H1 (cell line): ENCODE measurements around the gene CLDN24.

Source experiments
- EP300 ChIP-seq, 2 experiments: IDR thresholded peaks; 1 replicate in 1 of 2; 2 replicates in 1 of 2; pipeline ENCODE4 v1.6.1; 2011 to 2012; ENCODE audit warnings: low read depth in 2 of 2, low read length in 2 of 2, mild to moderate bottlenecking in 2 of 2, borderline replicate concordance in 1 of 2, inconsistent platforms in 1 of 2, moderate library complexity in 1 of 2
- GTF2F1 ChIP-seq: IDR thresholded peaks from 2 replicates; pipeline ENCODE4 v1.6.1; 2012; ENCODE audit warnings: low read depth, low read length, improper control_type of control experiment, borderline replicate concordance
- POLR2A ChIP-seq, 2 experiments: IDR thresholded peaks; 1 replicate in 1 of 2; 2 replicates in 1 of 2; pipeline ENCODE4 v1.6.1; 2011; ENCODE audit warnings: low read depth in 2 of 2, low read length in 2 of 2, mild to moderate bottlenecking in 2 of 2; ENCODE audit errors: control extremely low read depth in 1 of 2
- POLR2AphosphoS5 ChIP-seq: IDR thresholded peaks from 2 replicates; pipeline ENCODE4 v1.6.1; 2011; ENCODE audit warnings: low read depth, low read length
- POU5F1 ChIP-seq: IDR thresholded peaks from 2 replicates; pipeline ENCODE4 v1.6.1; 2011; ENCODE audit warnings: low read depth, mild to moderate bottlenecking, low read length, moderate library complexity
- RAD21 ChIP-seq, 2 experiments: IDR thresholded peaks in 1 of 2; conservative IDR thresholded peaks in 1 of 2; 2 replicates each; pipeline ENCODE4 v1.6.1; 2011; ENCODE audit warnings: low read depth in 2 of 2, low read length in 2 of 2, improper control_type of control experiment in 1 of 2, inconsistent platforms in 1 of 2, mild to moderate bottlenecking in 1 of 2, moderate library complexity in 1 of 2
- SP1 ChIP-seq: IDR thresholded peaks from 2 replicates; pipeline ENCODE4 v1.6.1; 2011; ENCODE audit warnings: low read depth, low read length
- SUZ12 ChIP-seq: fragments of 200-600 bp; sonication (generic); IDR thresholded peaks from 2 replicates; pipeline ENCODE4 v1.6.1; 2012; ENCODE audit warnings: mild to moderate bottlenecking, inconsistent platforms, low read length, moderate library complexity, mixed read lengths
- TAF1 ChIP-seq: IDR thresholded peaks from 2 replicates; pipeline ENCODE4 v1.6.1; 2011; ENCODE audit warnings: mild to moderate bottlenecking, low read depth, low read length
- TF ChIP-seq, protein P1 (sequence below), 3 experiments: IDR thresholded peaks; 1 replicate in 2 of 3; 2 replicates in 1 of 3; pipeline versions ENCODE4 v1.5.1 to v1.6.1; 2011; ENCODE audit warnings: low read length in 3 of 3, mild to moderate bottlenecking in 3 of 3, inconsistent platforms in 2 of 3, low read depth in 1 of 3, moderate library complexity in 1 of 3; ENCODE audit not compliant: insufficient read depth in 1 of 3; ENCODE audit errors: control extremely low read depth in 1 of 3

DNA sequence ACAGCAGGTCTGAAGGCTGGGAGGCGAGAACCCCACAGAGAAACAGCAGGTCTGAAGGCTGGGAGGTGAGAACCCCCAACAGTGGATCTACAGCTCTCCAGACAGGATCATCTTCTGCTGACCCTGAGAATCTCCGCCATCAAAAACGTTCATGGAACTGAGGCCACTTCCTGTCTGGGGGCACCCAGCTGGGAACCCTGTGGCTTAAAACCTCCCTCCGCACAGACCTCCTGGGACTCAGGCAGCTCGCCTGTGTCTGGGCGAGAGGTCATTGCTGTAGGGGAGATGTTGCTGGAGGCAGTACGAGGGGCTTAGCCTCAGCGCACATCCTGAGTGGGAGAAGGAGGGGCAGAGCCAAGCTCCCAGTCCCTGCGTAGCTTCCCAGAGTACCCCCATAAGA lies 15.1 kb upstream of the CLDN24 start:
- TF ChIP-seq, protein P1, sequence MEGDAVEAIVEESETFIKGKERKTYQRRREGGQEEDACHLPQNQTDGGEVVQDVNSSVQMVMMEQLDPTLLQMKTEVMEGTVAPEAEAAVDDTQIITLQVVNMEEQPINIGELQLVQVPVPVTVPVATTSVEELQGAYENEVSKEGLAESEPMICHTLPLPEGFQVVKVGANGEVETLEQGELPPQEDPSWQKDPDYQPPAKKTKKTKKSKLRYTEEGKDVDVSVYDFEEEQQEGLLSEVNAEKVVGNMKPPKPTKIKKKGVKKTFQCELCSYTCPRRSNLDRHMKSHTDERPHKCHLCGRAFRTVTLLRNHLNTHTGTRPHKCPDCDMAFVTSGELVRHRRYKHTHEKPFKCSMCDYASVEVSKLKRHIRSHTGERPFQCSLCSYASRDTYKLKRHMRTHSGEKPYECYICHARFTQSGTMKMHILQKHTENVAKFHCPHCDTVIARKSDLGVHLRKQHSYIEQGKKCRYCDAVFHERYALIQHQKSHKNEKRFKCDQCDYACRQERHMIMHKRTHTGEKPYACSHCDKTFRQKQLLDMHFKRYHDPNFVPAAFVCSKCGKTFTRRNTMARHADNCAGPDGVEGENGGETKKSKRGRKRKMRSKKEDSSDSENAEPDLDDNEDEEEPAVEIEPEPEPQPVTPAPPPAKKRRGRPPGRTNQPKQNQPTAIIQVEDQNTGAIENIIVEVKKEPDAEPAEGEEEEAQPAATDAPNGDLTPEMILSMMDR (IDR thresholded peaks at IDR 0.05; ENCODE audit: control extremely low read depth in 1 of 3, insufficient read depth in 1 of 3, low read depth in 1 of 3, low read length in 3 of 3): no peak
- TF ChIP-seq EP300 (IDR thresholded peaks at IDR 0.05; ENCODE audit: borderline replicate concordance in 1 of 2, low read depth in 2 of 2, low read length in 2 of 2) (no peak), GTF2F1 (no peak), RAD21 (IDR thresholded peaks at IDR 0.05 in 1 of 2, conservative IDR thresholded peaks at IDR 0.05 in 1 of 2; ENCODE audit: low read depth in 2 of 2, low read length in 2 of 2) (no peak), POLR2A (IDR thresholded peaks at IDR 0.05; ENCODE audit: control extremely low read depth in 1 of 2, low read depth in 2 of 2, low read length in 2 of 2) (no peak), SUZ12 (no peak), TAF1 (no peak), SP1 (no peak), POLR2AphosphoS5 (no peak), POU5F1 (no peak)
